ENCODE measurements around the gene GRAP.
"Not testable (repeated sequence)": the region's sequence is repeated elsewhere in the genome, so short reads cannot be mapped to it uniquely, and the experiment has no call there.

Gene GRAP

DNA sequence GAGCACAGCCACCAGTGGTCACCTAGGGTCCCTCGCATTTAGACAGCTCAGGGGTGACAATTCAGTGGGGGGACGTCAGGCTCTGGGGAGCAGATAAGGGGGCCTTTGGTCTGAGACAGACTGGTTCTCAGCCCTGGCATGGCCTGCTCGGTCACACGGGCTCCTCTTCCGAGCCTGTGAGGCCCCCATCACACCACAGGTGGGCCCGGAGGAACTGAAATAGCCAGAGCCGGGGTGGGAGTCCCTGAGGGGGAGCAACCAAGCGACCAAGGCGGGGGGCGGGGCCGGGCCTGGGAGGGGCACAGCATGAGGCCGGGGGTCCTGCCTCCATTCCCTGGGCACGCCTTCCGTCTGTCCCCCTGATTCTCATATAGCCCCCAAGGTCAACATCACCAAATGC, 4.4 kb downstream of the GRAP start:
- not testable (repeated sequence) for DNase-seq (ENCODE audit: low read depth)

DNA sequence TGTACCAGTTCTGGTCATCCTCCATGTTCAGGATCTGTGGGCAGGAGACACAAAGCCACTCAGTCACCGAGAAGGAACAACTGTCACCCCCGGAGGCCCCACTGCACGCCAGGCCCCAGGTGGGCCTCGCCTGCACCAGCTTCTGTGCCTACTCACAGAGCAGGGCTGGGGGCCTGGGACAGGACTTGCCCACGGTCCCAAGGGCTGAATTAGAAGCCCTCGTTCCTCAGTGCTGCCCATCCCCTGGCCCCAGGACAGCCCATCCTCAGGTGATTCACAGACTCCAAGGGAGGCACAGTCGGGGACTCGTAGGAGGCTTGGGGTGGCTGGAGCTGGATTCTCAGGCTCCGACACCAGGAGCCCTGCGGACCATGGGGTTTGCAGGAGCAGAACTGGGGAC, 4.9 kb downstream of the GRAP start:
- DNase-seq (ENCODE audit: low read depth): not testable (repeated sequence)

DNA sequence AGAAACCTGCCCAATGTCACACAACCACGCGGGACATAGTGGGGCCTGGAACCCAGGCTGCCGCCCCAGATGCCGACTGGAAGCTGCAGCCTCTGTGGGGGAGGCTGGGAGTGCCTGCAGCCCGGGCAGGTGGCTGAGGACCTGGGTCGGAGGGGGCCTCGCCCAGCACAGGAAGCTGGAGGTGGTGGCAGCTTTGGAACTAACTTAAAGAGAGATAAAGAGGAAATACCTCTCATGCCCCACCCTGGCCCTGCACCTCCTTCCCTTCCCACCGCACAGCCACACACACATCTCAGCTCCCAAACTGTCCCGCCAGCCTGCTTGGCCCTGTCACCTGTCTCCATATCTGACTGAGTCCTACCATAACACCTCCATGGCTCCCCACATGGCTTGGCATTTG, 6.4 kb downstream of the GRAP start:
- DNase-seq (ENCODE audit: low read depth): not testable (repeated sequence)

DNA sequence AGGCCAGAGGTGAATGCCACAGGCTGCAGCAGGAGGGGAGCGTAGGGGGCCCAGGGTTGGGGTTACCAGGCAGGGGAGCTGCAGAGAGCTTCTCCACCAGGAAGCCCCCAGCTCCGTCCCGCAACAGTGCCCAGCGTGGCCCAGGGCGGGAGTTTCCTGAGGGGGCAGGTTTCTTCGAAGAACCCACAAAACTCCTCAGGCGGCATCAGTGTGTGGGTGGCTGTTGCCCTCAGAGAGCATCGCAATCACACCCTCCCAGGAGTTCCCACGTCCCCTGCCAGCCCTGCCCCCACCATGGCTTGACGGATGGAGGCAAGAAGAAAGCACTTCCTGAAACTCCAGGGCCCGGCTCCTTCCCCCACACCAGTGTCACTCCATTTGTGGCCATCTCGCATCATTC, 8.0 kb downstream of the GRAP start:
- DNase-seq (ENCODE audit: low read depth): not testable (repeated sequence)

DNA sequence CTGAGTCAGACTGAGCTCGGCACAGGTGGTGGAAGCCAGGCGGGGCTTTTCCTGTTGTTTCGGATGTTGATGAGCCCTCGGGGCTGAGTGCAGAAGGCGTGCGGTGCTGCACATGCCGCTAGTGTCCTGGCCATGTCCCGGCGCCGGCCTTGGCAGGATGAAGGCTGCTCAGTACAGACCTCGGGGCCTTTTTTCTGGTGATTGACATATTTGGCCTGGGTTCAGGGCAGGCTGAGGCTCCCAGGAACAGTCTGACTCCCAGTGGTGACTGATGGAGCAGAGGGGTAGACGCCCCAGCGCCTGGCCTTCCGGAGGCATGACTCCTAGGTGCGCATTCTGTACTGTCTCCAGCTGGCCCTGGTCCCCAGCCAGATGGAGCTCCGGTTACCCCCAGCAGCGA, 8.8 kb downstream of the GRAP start:
- not testable (repeated sequence) for DNase-seq (ENCODE audit: low read depth)

DNA sequence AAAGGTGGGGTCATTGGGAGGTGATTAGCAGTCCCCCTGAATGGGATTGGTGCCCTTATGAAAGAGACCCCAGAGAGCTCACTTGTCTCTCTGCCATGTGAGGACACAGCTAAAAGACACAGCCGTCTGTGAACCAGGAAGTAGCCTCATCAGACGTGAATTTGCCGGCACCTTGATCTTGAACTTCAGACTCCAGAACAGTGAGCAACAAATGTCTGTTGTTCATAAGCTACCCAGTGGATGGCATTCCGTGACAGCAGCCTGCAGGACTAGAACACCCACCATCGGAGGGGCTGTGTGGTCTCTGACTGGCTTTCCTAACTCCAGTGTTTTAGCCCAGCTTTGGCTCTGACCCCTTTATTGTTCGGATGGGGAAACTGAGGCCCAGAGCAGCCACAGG, 9.2 kb downstream of the GRAP start:
- DNase-seq (ENCODE audit: low read depth): not testable (repeated sequence)

DNA sequence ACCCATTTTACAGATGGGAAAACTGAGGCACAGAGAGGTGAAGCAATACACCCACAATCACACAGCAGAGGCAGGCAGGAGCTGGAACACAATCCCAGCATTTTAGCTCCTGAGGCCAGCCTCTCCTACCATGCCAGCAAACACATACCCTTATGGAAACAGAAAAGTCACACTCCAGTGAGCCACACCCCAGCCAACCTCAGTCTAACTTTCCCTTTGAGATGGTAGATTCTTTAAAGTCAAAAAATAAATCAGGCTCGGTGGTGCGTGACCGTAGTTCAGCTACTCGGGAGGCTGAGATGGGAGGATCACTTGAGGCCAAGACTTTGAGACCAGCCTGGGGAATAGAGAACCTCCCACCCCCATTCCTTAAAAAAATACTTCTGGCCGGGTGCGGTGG, 10.6 kb downstream of the GRAP start:
- not testable (repeated sequence) for DNase-seq (ENCODE audit: low read depth)

DNA sequence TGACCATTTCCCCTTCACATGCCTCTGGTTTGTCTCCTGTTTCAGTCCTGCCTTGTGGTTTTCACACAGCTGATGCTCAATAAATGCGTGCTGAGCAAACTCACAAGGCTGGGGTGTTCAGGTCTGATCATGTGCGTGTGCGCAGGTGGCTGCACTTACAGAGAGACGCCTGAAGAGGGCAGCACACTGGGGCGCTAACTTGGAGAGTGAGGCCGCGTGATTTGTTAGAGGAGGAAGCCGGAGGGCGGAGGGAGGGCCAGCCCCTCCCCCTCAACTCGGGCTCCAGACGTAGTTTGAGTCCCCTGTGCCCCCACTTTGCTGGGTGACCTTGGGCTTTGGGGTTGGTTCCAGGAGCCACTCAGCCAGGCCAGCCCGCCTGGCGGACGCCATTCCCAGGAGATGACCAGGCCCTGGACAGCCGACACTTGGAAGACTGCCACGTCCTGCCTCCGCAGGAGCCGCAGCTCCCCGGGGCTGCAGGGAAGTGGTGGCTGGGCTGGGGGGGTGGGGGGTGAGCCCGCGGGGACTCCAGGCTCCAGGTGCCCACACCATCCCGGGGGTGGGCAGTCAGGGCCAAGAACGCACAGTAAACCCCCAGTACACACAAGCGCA, 14.3 kb downstream of the GRAP start:
- DNase-seq (ENCODE audit: low read depth): not testable (repeated sequence)

DNA sequence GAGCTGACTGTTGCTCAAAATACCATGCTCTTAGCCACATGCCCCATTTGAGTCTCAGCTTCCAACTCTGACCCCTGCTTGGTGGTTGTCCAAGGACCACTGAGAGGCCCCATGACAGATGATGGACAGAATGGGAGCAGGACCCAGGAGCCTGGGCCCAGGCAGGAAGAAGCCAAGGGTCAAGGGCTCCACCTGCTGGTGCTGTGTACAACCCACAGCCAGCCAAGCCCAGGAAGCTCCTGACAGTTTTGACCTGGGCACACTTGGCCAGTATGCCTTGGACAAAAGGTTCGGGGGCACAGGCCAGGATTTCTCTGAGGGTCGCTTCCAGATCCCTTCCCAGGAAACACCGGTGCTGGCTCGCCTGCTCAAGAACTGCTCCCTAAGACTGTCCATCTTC, 15.0 kb downstream of the GRAP start:
- DNase-seq (ENCODE audit: low read depth): not testable (repeated sequence)

DNA sequence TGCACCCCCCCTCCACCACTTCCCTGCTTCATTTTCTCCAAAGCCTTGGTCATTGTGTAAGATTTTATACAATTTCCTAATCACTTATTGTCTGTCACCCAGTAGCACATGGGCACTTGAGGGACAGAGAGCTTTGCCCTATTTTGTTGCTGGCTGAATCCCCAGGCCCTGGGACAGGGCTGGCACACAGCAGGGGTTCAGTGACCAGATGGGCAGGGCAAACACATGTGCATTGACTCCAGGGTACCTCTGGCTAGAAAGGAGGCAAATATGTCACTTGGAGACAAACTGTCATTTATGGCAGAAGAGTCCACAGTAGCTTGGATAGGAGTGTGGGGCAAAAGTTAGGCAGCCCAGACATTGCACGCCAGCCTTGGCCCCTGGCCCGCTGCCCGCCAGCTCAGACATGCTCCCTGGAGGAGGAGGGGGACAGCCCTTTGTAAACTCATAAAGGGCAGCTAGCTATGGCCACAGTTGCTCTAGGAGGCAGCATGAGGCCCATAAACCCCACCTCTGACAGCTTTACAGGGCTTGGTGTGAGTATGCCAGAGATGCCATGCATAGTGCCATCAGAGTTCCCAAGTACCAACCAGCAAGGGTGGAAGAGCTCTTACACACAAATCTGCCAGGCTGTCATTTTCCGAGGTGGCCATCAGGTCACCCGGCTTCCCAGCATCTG, 15.8 kb downstream of the GRAP start:
- not testable (repeated sequence) for DNase-seq (ENCODE audit: low read depth)

DNA sequence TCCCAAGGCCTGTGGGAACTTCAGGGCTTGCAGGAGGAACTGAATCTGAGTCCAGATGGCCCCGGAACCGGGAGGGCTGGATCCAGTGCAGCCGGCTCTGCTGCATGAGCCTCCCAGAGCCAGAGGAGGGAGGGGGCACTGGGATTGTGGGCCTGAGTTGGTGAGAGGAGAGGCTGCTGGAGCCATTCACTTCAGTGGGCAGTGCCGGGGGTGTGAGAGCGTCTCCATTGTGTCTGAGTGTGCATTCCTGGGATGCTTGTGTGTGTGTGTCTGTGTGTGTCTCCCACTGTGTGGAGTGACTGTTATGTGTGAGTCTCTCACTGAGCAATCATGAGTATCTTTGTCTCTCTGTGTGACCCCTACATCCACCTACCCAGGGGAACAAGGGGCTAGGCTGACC, 17.0 kb downstream of the GRAP start:
- not testable (repeated sequence) for DNase-seq (ENCODE audit: low read depth)

DNA sequence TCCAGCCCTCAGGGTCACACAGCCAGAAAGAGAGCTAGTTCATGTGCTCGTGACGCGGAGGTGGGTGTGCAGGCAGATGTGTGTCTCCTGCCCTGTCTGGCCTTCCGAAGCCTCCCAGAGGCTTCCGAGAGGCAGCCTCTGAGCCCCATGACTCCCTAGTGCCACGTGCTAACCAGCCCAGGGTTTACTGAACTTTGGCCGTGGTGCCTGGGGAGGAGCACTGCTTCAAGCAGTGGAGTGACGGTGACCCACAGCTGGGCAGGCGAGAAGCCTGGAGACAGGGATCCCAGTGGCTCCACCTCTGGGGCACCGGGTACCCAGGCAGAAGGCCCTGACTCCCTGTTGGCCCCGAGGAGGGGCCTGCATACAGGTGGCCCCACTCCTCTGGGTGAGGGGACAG, 18.1 kb downstream of the GRAP start:
- DNase-seq (ENCODE audit: low read depth): not testable (repeated sequence)

DNA sequence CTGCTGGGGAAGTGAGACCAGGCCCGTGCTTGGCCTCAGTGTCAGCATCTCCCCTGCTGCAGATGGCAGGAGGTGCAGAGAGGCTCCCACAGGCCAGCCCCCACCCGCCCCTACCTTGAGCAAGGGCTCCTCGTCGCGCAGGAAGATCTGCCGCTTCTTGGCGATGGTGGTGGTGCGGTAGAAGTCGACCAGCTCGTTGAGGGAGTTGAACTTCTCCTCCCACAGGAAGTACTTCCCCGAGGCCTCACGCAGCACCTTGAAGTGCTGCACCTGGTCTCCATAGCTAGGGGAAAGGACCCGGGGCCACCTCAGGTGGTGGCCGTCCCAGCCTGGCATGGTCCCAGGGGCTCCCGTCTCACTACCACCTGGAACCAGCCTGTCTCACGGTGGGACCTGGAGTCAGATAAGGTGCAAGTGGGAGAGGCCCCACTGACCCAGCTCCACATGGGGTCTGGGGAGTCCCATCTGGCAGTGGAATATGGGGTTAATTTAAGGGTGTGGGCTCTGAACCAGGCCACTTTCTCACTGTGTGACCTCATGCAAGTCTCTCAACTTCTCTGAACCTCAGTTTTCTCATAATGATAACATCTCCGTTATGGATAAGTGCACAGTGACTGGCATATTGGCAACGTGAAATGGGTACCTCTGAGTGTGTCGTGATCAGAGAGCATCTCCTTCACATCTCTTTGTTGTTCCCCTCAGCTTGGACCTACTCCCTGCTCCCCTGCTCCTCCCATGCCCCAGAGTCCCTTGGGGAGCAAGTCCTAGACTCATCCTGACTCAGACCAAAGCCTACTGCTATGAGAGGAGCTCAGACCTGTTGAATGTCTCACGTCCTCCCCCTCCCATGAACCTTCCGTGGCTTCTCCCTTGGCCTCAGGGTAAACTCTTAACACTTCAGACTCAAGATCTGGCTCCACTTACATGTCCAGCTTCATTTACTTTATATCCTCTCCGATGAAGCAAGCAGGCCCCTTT, 22.4 kb downstream of the GRAP start:
- no peak for DNase-seq (ENCODE audit: low read depth)

DNA sequence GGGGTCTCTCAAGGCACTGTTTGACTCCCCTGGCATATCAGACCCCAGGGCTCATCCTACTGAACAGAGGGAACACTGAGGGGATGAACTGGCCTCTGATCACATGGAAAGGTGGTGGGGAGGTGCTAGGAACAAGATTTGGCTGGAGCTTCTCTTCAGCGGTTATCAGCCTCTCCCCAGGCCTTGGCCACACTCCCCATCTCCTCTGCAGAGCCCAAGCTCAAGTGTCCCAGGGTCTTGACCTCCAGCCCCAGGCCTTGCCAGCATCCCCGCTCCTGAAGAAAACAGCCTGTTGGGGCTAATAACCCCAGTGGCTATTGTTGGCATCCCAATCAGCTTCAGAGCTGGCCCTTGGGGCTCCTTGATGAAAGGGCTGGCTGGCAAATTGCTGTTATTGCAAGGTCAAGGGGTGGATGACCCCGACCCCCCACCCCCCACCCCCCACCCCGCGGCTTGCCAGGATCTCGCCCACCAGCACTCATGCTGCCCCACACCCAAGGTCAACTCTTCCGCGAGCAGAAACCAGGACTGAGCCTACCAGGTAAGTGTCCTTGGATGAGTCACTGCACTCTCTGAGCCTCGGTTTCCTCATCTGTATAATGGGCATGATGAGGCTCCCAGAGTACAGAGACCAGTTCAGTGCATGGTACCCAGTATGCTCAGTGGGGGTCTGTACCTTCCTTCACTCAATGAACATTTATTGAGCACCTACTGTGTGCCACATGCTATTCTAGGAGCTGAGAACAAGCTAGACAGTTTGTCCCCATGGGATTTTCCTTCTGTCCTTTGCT, 23.4 kb downstream of the GRAP start:
- DNase-seq (ENCODE audit: low read depth): no peak

DNA sequence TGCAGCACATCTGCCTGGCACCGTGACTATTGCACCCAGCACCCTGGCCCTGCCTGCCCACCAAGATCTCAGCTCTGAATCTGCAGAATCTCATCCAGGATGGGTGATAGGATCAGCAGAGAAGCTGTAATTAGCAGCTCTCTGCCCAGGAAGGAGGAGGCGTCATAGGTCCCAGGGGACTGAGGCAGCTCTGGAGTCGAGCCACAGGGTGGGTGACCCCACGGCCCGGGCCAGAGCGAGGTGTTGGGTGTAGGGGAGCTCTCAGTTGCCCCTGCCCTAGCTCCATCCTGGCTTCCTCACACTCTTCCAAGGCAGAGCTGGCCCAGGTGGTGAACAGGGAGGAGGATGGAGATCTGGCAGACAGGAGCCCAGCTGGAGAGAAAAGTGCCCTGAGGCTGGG, 24.0 kb downstream of the GRAP start:
- DNase-seq (ENCODE audit: low read depth): no peak

DNA sequence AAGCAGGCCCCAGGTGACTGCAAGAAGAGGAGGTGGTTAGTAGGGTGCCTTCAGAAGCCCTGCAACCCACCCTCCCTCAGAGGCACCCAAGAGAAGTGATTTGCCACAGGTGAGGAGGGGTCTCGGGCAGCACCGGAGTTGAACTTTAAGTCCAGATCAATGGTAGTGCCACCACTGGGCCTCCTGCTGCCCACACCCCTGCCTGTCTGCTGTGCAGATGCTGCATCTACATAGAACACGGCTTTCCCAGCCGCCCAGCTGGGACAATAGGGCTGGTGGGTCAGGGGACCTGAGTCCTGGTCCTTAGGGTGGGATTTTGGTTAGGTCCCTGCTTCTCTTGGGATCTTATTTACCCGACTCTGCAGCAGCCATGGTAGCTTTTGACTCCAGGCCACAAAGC, 24.6 kb downstream of the GRAP start:
- DNase-seq (ENCODE audit: low read depth): no peak

DNA sequence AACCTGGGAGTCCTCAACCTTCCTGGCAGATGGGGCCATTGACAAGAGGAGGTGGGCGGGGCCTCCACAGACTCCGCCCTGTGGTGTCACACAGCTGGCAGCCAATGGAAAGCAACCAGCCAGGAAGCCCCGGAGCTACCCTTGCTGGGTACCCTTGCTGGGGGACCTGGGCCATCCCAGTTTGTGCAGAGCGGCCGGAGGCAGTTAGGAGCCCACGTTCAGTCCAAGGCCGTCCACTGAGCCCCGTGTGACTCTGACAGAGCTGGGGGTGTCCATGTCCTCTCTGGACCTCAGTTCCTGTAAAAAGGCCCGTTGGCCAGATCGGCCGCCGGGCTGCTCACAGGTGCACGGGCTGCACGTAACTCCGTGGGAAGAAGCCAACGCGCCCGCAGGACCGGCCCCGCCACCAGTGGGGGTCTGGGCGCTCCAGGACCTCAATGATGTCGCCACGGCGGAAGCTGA, 25.1 kb downstream of the GRAP start:
- peak; percentile 32 for DNase-seq (ENCODE audit: low read depth)

DNA sequence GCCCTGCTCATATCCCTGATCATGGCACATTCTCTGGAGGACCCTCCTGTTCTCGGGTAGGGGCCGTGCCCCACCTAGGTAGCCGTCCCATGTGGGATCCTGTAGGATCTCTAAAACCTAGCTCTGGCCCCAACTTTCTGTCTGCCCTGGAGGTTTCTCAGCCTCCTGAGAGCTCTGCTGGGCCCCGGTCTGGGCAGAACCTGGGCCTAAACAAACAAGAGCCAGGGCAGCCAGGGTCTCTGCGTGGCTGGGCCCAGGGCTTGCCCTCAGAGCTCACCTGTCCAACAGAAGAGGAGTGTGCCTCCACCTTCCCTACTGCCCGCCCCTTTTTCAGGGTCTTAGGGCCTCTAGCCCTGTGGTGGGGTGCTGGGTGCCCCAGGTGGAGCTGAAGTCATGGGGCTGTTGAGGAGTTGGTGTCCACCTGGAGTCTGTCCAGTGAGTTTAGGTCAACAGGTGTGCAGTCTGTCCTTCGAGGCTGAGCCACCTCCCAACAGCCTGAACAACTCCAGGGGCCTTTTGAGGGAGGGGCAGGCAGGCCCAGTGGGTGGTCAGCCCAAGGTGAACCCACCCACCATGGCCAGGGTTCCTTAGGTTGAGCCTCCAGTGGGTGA, 25.6 kb downstream of the GRAP start:
- DNase-seq (ENCODE audit: low read depth): not testable (repeated sequence)

DNA sequence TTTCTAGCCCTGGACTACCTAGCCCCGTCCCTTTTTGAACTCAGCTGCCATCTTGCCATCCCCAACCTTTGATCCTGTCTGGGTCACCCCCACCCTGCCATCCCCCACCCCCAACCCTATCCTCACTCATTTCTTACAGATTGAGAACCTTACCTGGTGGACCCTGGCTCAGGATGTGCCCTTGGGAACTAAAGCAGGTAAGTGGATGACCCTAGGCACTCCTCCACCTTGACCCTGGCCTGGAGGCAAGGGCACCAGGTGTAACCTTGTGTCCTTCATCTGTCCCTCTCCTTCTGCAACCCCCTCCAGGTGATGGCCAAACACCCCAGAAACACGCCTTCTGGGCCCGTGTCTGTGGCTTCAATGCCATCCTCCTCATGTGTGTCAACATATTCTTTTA, 26.7 kb downstream of the GRAP start:
- no peak for DNase-seq (ENCODE audit: low read depth)

DNA sequence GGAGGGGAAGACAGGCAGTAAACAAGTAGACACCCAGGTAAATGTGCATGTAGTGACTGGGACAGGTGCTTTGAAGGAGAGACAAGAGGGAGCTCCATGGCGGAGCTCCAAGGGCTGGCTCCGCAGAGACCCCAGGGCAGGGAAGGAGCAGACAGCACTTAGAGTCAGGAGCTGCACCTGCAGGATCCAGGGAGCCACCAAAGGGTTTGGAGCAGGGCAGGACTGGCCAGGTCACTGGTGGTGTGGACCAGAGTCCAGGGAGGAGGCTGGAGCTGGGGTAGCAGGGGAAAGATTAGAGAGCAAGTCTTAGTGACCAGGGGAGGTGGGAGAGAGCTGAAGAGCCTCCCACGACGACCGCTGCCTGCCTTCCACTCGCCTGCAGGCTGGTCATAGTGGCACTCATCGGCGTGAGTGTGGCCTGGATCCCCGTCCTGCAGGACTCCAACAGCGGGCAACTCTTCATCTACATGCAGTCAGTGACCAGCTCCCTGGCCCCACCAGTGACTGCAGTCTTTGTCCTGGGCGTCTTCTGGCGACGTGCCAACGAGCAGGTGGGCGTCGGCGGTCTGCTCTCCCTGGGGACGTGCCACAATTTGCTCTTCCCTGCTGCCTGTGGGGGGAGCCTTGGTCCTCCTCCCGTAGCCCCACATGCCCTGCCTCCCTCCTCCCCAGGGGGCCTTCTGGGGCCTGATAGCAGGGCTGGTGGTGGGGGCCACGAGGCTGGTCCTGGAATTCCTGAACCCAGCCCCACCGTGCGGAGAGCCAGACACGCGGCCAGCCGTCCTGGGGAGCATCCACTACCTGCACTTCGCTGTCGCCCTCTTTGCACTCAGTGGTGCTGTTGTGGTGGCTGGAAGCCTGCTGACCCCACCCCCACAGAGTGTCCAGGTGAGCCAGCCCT, 27.5 kb downstream of the GRAP start:
- DNase-seq (ENCODE audit: low read depth): no peak
